HepG2 (cell line): ENCODE data around the gene AP4M1. TPM values are rescaled to one million over a fixed set of nuclear protein-coding genes. Genes with fewer than 3 reads are reported as not detected.

Source experiments
- CHD4 ChIP-seq: fragments of 200-600 bp; sonication (generic); IDR thresholded peaks from 2 replicates; pipeline ENCODE4 v1.7.0; 2017; ENCODE audit warnings: mild to moderate bottlenecking, low read length, borderline replicate concordance
- DNMT1 ChIP-seq: sonication (generic); formaldehyde crosslinking; IDR thresholded peaks from 2 replicates; pipeline ENCODE4 v1.5.1; 2020; ENCODE audit warnings: mild to moderate bottlenecking, missing genetic modification reagents
- FOXC1 ChIP-seq: sonication (generic); formaldehyde crosslinking; IDR thresholded peaks from 2 replicates; pipeline ENCODE4 v1.8.0; 2022; ENCODE audit warnings: mild to moderate bottlenecking, missing genetic modification reagents, borderline replicate concordance
- FOXM1 ChIP-seq: sonication (generic); formaldehyde crosslinking; IDR thresholded peaks from 2 replicates; pipeline ENCODE4 v1.5.0; 2020; ENCODE audit warnings: missing genetic modification reagents
- JUND ChIP-seq: sonication (generic); formaldehyde crosslinking; IDR thresholded peaks from 2 replicates; pipeline ENCODE4 v1.8.0; 2022; ENCODE audit warnings: mild to moderate bottlenecking, missing genetic modification reagents
- KAT8 ChIP-seq: IDR thresholded peaks from 2 replicates; pipeline ENCODE4 v1.6.1; 2016; ENCODE audit warnings: missing genetic modification reagents, missing compliant biosample characterization
- MIXL1 ChIP-seq: IDR thresholded peaks from 2 replicates; pipeline ENCODE4 v1.6.1; 2016
- MTERF4 ChIP-seq: sonication (generic); formaldehyde crosslinking; IDR thresholded peaks from 2 replicates; pipeline ENCODE4 v1.8.0; 2023; ENCODE audit warnings: mild to moderate bottlenecking, missing genetic modification reagents
- PITX1 ChIP-seq: sonication (generic); formaldehyde crosslinking; IDR thresholded peaks from 2 replicates; pipeline ENCODE4 v1.5.1; 2020; ENCODE audit warnings: mild to moderate bottlenecking, missing genetic modification reagents
- POGK ChIP-seq: sonication (generic); formaldehyde crosslinking; conservative IDR thresholded peaks from 2 replicates; pipeline ENCODE4 v1.8.0; 2022; ENCODE audit warnings: mild to moderate bottlenecking, moderate library complexity, missing genetic modification reagents
- PRDM15 ChIP-seq: sonication (generic); formaldehyde crosslinking; IDR thresholded peaks from 2 replicates; pipeline ENCODE4 v1.4.0; 2020; ENCODE audit warnings: missing genetic modification reagents
- SUZ12 ChIP-seq: fragments of 150-350 bp; IDR thresholded peaks from 2 replicates; pipeline ENCODE4 v1.6.1; 2014; ENCODE audit warnings: low read depth, low read length
- ZKSCAN5 ChIP-seq: sonication (generic); formaldehyde crosslinking; IDR thresholded peaks from 2 replicates; pipeline ENCODE4 v1.5.1; 2020; ENCODE audit warnings: mild to moderate bottlenecking, missing genetic modification reagents
- ZNF207 ChIP-seq: fragments of 450-650 bp; IDR thresholded peaks from 2 replicates; pipeline ENCODE4 v1.6.1; 2016; ENCODE audit warnings: antibody characterized with exemption, borderline replicate concordance
- ZNF33A ChIP-seq: sonication (generic); formaldehyde crosslinking; IDR thresholded peaks from 2 replicates; pipeline ENCODE4 v1.5.1; 2020; ENCODE audit warnings: missing genetic modification reagents, mild to moderate bottlenecking, moderate library complexity, borderline replicate concordance
- ZNF570 ChIP-seq: sonication (generic); formaldehyde crosslinking; IDR thresholded peaks from 2 replicates; pipeline ENCODE4 v1.4.0; 2020; ENCODE audit warnings: mild to moderate bottlenecking, missing genetic modification reagents, borderline replicate concordance
- polyA plus RNA-seq, 8 experiments: library from polyadenylated mRNA; depleted of rRNA in 3 of 8; stranded (reverse) in 7 of 8; unstranded in 1 of 8; fragments of >200 nt; fragmentation: Illumina TruSeq in 4 of 8; extraction: Trizol in 4 of 8; gene quantifications; 2 replicates each; pipeline versions ENCODE4 v1.2.1 to v1.2.3, GENCODE V29; 2011 to 2016; ENCODE audit warnings: low read depth in 4 of 8, missing spikeins in 1 of 8, mixed read lengths in 1 of 8; ENCODE audit not compliant: insufficient read depth in 1 of 8
- total RNA-seq, 5 experiments: library from RNA; depleted of rRNA; stranded (reverse); fragments of >200 nt; fragmentation: Illumina TruSeq; extraction: Trizol; gene quantifications; 2 replicates each; pipeline ENCODE4 v1.2.3, GENCODE V29; 2016; ENCODE audit warnings: low read depth in 1 of 5
- TF ChIP-seq, protein P1 (sequence below), 2 experiments: sonication (generic) in 1 of 2; formaldehyde crosslinking in 1 of 2; IDR thresholded peaks; 2 replicates each; pipeline versions ENCODE4 v1.4.0 to v1.6.1; 2016 to 2020; ENCODE audit warnings: borderline replicate concordance in 1 of 2, low read depth in 1 of 2, mild to moderate bottlenecking in 1 of 2, missing genetic modification reagents in 1 of 2
- TF ChIP-seq, protein P2 (sequence below): sonication (generic); formaldehyde crosslinking; IDR thresholded peaks from 2 replicates; pipeline ENCODE4 v1.4.0; 2020; ENCODE audit warnings: mild to moderate bottlenecking, missing genetic modification reagents

AP4M1 gene
- total and polyA plus RNA-seq, 2 of the 13 experiments (the other 11 are each of a cell fraction or from before 2014, with no cell fraction given), result 6.3 to 9.7 TPM

DNA sequence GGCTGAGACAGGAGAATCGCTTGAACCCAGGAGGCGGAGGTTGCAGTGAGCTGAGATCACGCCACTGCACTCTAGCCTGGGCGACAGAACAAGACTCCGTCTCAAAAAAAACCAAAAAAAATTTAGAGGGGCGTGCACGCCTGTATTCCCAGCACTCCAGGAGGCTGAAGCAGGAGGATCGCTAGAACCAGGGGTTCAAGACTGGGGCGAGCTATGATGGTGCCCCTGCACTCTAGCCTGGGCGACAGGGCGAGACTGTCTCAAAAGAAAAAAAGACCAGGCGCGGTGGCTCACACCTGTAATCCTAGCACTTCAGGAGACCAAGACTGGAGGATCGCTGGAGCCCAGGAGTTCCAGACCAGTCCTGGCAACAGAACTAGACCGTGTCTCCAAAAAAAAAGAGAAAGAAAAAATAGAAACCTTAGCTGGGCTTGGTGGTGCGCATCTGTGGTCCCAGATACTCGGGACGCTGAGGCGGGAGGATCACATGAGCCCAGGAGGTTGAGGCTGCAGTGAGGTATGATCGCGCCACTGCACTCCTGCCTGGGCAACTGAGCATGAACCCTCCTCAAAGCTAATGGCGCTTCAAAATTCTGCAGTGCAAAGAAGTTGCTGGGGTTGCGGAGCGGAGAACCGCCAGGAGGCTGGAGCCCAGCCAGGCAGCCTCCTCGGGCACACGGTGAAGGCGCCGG is 24.9 kb downstream of the AP4M1 start (continued):
- TF ChIP-seq, protein P1, sequence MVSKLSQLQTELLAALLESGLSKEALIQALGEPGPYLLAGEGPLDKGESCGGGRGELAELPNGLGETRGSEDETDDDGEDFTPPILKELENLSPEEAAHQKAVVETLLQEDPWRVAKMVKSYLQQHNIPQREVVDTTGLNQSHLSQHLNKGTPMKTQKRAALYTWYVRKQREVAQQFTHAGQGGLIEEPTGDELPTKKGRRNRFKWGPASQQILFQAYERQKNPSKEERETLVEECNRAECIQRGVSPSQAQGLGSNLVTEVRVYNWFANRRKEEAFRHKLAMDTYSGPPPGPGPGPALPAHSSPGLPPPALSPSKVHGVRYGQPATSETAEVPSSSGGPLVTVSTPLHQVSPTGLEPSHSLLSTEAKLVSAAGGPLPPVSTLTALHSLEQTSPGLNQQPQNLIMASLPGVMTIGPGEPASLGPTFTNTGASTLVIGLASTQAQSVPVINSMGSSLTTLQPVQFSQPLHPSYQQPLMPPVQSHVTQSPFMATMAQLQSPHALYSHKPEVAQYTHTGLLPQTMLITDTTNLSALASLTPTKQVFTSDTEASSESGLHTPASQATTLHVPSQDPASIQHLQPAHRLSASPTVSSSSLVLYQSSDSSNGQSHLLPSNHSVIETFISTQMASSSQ (IDR thresholded peaks at IDR 0.05; ENCODE audit: low read depth), result no peak
- TF ChIP-seq, protein P1 (CRISPR knock-in tag; IDR thresholded peaks at IDR 0.05; ENCODE audit: borderline replicate concordance), result 0 out of 2 replicates have a peak, but pooled peaks have one; percentile 9
- no peak for TF ChIP-seq PRDM15
- no peak for TF ChIP-seq CHD4
- TF ChIP-seq, protein P2, sequence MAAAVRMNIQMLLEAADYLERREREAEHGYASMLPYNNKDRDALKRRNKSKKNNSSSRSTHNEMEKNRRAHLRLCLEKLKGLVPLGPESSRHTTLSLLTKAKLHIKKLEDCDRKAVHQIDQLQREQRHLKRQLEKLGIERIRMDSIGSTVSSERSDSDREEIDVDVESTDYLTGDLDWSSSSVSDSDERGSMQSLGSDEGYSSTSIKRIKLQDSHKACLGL (CRISPR knock-in tag), result no peak
- TF ChIP-seq ZNF207, result no peak
- TF ChIP-seq PITX1 (CRISPR knock-in tag), result no peak
- TF ChIP-seq DNMT1 (CRISPR knock-in tag), result no peak
- TF ChIP-seq MIXL1, result no peak
- no peak for TF ChIP-seq FOXC1
- peak; percentile 40; the same call in 1 of the 2 replicates for TF ChIP-seq MTERF4 (CRISPR knock-in tag)
- no peak for TF ChIP-seq ZNF33A (CRISPR knock-in tag)
- no peak for TF ChIP-seq KAT8 (CRISPR knock-in tag)
- TF ChIP-seq POGK (CRISPR knock-in tag), result no peak
- no peak for TF ChIP-seq JUND (CRISPR knock-in tag)
- TF ChIP-seq FOXM1 (CRISPR knock-in tag), result no peak
- TF ChIP-seq SUZ12, result no peak
- no peak for TF ChIP-seq ZNF570
- no peak for TF ChIP-seq ZKSCAN5 (CRISPR knock-in tag)
